Measurements from ENCODE around the gene RARRES2. TPM values are rescaled to one million over a fixed set of nuclear protein-coding genes. Genes with fewer than 3 reads are reported as not detected.

RARRES2 gene
- total RNA-seq, 1 experiment from 2014 or later, result 2.1 TPM

DNA sequence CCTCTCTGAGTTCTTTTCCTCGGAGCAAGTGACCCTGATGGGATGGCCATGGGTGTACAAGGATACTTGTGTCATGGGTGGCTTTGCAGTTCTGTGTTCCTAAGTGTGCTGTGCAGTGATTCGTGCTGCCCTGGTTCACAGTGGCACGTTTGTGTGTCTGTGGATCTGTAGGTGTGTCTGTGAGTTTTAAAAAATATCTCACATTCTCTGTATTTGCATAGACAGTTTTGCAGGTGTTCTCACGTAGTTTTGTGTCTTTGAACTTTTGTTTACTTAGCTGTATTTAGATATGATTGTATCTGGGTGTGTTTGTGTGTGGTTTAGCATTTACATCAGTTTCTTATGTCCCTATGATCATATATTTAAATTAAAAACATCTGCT, 41.4 kb upstream of the RARRES2 start:
- no TSS peak for BruUV-seq (replicated peaks)
- no peak for ATAC-seq

DNA sequence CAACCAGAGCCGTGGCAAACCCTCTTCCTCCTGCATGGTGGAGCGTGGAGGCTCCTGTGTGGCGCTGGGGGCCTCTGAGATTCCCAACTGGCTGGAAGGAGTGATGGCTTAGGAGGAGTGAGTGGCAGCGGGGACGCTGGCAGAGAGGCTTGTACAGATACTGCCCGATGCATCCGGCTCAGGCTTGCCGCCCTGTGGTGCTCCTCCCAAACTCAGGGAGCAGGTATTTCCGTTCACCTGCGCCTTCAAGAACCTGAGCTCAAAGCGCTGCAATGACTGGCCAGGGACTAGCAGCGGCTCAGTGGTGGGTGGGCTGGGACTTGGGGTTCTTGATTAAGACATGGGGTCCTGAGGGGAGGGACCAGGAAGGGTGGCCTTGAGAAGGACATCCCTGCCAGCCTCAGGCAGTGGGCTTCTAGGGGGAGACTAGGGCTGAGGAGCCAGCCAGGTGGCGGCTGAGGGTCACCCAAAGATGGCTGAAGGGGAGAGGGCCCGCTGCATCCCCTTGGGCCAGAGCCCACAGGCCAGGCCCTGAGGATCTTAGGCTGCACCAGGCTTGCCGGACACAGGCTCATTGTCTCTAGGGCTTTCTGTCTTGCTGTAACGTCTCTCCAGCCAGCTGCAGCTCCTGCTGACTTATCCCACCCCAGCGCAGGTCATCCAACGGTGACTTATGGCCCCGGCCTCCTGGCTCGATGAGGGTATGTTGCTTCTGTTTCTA, 40.9 kb upstream of the RARRES2 start:
- ATAC-seq (no peak), DNase-seq (ENCODE audit: low read depth, low spot score) (no peak)
- Histone ChIP-seq H4K20me1 (ENCODE audit: insufficient read depth) (no peaks in the 10 kb centered on the region), H3K27ac (ENCODE audit: low read depth, low read length) (no peak overlapping the region), H3K9ac (ENCODE audit: low read length) (no peak overlapping the region), H3K4me1 (ENCODE audit: control insufficient read depth in 1 of 2, insufficient read depth in 2 of 2, low read length in 2 of 2) (peaks cover 15 to 24% of the 10 kb centered on the region in 2 experiments), H2AFZ (ENCODE audit: low read depth, low read length, poor library complexity, severe bottlenecking) (no peak overlapping the region), H3K27me3 (ENCODE audit: insufficient read depth, low read length) (no peaks in the 10 kb centered on the region), H3K4me2 (ENCODE audit: low read length) (no peak overlapping the region), H3K36me3 (ENCODE audit: control insufficient read depth in 1 of 2, insufficient read depth in 2 of 2, low read length in 2 of 2) (no peaks in the 10 kb centered on the region), H3K4me3 (replicated peaks in 1 of 2; ENCODE audit: low read depth in 1 of 2, low read length in 2 of 2) (no peak overlapping the region), H3K79me2 (ENCODE audit: insufficient read depth, low read length) (no peaks in the 10 kb centered on the region; the same call in 1 of the 2 replicates), H3K9me2 (ENCODE audit: insufficient read depth) (no peaks in the 10 kb centered on the region), H3K9me3 (ENCODE audit: control insufficient read depth in 1 of 2, insufficient read depth in 1 of 2, low read depth in 1 of 2, low read length in 2 of 2) (no peaks in the 10 kb centered on the region)
- RAD21 ChIA-PET (ENCODE audit: low non-redundant PET in 1 of 2, low total read pairs in 2 of 2, uncharacterized antibody in 2 of 2, unreplicated experiment in 2 of 2), result no interaction called here
- no peak for TF ChIP-seq POLR2A (IDR thresholded peaks at IDR 0.05; ENCODE audit: borderline replicate concordance, extremely low read depth, insufficient read depth, insufficient read length)
- TF ChIP-seq EZH2 (IDR thresholded peaks at IDR 0.05), result no peak
- TF ChIP-seq SRF (IDR thresholded peaks at IDR 0.05; ENCODE audit: low read depth), result no peak
- TF ChIP-seq ZFX (IDR thresholded peaks at IDR 0.05), result no peak
- TF ChIP-seq, protein P1, sequence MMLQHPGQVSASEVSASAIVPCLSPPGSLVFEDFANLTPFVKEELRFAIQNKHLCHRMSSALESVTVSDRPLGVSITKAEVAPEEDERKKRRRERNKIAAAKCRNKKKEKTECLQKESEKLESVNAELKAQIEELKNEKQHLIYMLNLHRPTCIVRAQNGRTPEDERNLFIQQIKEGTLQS (IDR thresholded peaks at IDR 0.05), result no peak
- intact Hi-C loops (cut with micrococcal nuclease), result no loop called here
- BruUV-seq (replicated peaks), result no TSS peak
- CTCF ChIA-PET, result no interaction called here
- POLR2A ChIA-PET, result interaction anchor here (0.6 kb wide), 1 partner anchor 18 kb away, joined by 3 read pairs; no protein-coding TSS in a partner anchor

More for the DNA sequence above, 41.4 kb upstream of the RARRES2 start:
- Histone ChIP-seq H3K4me1 (ENCODE audit: control insufficient read depth in 1 of 2, insufficient read depth in 2 of 2, low read length in 2 of 2) (peaks cover 13 to 20% of the 10 kb centered on the region in 2 experiments), H3K9me2 (ENCODE audit: insufficient read depth) (no peaks in the 10 kb centered on the region), H4K20me1 (ENCODE audit: insufficient read depth) (no peaks in the 10 kb centered on the region), H3K36me3 (ENCODE audit: control insufficient read depth in 1 of 2, insufficient read depth in 2 of 2, low read length in 2 of 2) (no peaks in the 10 kb centered on the region), H3K9me3 (ENCODE audit: control insufficient read depth in 1 of 2, insufficient read depth in 1 of 2, low read depth in 1 of 2, low read length in 2 of 2) (no peaks in the 10 kb centered on the region), H3K4me3 (replicated peaks in 1 of 2; ENCODE audit: low read depth in 1 of 2, low read length in 2 of 2) (no peak overlapping the region), H2AFZ (ENCODE audit: low read depth, low read length, poor library complexity, severe bottlenecking) (no peak overlapping the region), H3K27me3 (ENCODE audit: insufficient read depth, low read length) (no peaks in the 10 kb centered on the region), H3K27ac (ENCODE audit: low read depth, low read length) (no peak overlapping the region), H3K4me2 (ENCODE audit: low read length) (no peak overlapping the region), H3K9ac (ENCODE audit: low read length) (no peak overlapping the region), H3K79me2 (ENCODE audit: insufficient read depth, low read length) (no peaks in the 10 kb centered on the region; the same call in 1 of the 2 replicates)
- ChIA-PET POLR2A (no interaction called here), RAD21 (ENCODE audit: low non-redundant PET in 1 of 2, low total read pairs in 2 of 2, uncharacterized antibody in 2 of 2, unreplicated experiment in 2 of 2) (no interaction called here), CTCF (no interaction called here)
- intact Hi-C loops (cut with micrococcal nuclease), result no loop called here
- no peak for DNase-seq (ENCODE audit: low read depth, low spot score)
- TF ChIP-seq EGR1 (IDR thresholded peaks at IDR 0.05; ENCODE audit: low read depth) (no peak), ZFX (IDR thresholded peaks at IDR 0.05) (no peak), EZH2phosphoT487 (IDR thresholded peaks at IDR 0.05; ENCODE audit: borderline replicate concordance) (no peak)

Measured in HCT116 (cell line).